Measurements from ENCODE around the gene GPR137B. TPM values are rescaled to one million over a fixed set of nuclear protein-coding genes. Genes with fewer than 3 reads are reported as not detected.
"Not testable (repeated sequence)": the region's sequence is repeated elsewhere in the genome, so short reads cannot be mapped to it uniquely, and the experiment has no call there.

GPR137B gene
- total and polyA plus RNA-seq, 11 donors: 14.9 to 49.8 (median 43.7) TPM

DNA sequence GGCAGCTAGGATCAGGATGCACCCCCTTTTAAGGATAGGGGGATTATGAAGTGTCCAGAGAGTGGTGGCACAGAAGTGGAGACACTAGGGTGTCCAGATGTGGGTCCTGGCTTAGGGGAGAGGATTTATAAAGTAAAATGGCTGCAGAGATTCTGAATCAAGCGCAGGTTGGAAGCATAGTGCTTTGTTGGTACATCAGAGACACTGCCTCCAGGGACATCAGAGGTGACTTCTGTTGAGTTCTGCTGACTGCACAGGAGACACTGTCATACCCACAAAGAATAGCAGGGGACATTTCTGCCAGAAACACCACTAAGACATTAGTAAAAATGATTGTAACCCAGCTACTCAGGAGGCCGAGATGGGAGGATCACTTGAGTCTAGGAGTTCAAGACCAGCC lies 16.4 kb downstream of the GPR137B start:
- Histone ChIP-seq H3K27ac (no peak overlapping the region), H3K27me3 (no peaks in the 10 kb centered on the region), H3K4me3 (no peak overlapping the region), H3K36me3 (no peaks in the 10 kb centered on the region), H3K4me1 (peaks cover 0 to 40% (median under 1%) of the 10 kb centered on the region in 12 donors), H3K9me3 (peaks cover 0 to 22% (median 7%) of the 10 kb centered on the region in 12 donors)
- DNase-seq (no peak), ATAC-seq (no peak)
- intact Hi-C loops (cut with DNase I): no loop called here
- TF ChIP-seq POLR2A (IDR thresholded peaks at IDR 0.05): no peak
- TF ChIP-seq, protein P1, sequence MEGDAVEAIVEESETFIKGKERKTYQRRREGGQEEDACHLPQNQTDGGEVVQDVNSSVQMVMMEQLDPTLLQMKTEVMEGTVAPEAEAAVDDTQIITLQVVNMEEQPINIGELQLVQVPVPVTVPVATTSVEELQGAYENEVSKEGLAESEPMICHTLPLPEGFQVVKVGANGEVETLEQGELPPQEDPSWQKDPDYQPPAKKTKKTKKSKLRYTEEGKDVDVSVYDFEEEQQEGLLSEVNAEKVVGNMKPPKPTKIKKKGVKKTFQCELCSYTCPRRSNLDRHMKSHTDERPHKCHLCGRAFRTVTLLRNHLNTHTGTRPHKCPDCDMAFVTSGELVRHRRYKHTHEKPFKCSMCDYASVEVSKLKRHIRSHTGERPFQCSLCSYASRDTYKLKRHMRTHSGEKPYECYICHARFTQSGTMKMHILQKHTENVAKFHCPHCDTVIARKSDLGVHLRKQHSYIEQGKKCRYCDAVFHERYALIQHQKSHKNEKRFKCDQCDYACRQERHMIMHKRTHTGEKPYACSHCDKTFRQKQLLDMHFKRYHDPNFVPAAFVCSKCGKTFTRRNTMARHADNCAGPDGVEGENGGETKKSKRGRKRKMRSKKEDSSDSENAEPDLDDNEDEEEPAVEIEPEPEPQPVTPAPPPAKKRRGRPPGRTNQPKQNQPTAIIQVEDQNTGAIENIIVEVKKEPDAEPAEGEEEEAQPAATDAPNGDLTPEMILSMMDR (IDR thresholded peaks at IDR 0.05): no peak
- WGBS, 4 donors: 92 to 99% (median 96%) methylated on average over 2 of the region's 2 CpGs

DNA sequence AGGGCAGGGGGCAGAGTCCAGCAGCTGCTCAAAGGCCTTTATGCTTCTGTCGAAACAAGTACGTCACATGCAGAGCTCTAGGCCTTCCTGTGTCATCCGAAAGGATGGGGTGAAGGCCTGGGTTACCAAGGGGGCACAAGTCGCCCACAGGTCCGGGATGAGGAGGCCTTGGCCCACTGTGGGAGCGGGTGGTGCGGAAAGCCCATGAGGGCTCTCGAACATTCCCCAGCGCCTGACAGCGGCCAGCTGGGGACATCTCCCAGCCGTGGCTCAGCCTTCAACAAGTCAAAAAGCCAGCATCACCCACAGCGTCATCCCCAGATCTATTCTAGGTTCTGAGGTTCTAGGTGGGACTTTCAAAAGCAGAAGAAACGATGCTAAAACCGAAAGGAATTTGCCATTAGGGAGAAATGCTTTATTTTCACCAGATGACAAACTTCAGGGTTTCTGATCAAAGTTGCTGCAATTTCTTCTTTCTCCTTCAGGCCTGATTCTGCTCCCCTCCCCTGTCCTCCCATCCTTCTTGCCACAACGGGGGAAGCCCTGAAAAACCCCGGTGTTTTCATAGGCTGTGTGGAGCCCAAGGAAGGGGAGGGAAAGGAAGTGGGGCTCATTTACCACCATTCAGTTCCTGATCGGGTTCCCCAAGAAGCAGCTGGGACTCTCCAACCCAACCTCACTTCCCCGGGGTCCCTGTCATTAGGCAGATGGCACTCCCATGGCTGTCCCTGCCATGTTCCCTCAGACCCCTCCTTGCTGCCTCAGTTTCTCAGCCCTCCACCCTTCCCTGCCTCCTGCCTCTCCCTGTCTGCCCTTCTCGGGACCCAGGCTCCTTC lies 17.6 kb downstream of the GPR137B start:
- intact Hi-C loops (cut with DNase I): no loop called here
- Histone ChIP-seq H3K27me3 (no peaks in the 10 kb centered on the region), H3K4me1 (peaks cover 0 to 48% (median 3%) of the 10 kb centered on the region in 12 donors), H3K9me3 (peaks cover 0 to 22% (median 7%) of the 10 kb centered on the region in 12 donors), H3K36me3 (no peaks in the 10 kb centered on the region), H3K27ac (peak overlapping the region in 1 of 12 donors; percentile 58), H3K4me3 (no peak overlapping the region)
- DNase-seq (no peak), ATAC-seq (no peak)
- TF ChIP-seq POLR2A (IDR thresholded peaks at IDR 0.05): no peak
- TF ChIP-seq, protein P1 (IDR thresholded peaks at IDR 0.05): no peak
- WGBS, 4 donors: 81 to 89% (median 87%) methylated on average over 19 of the region's 19 CpGs

DNA sequence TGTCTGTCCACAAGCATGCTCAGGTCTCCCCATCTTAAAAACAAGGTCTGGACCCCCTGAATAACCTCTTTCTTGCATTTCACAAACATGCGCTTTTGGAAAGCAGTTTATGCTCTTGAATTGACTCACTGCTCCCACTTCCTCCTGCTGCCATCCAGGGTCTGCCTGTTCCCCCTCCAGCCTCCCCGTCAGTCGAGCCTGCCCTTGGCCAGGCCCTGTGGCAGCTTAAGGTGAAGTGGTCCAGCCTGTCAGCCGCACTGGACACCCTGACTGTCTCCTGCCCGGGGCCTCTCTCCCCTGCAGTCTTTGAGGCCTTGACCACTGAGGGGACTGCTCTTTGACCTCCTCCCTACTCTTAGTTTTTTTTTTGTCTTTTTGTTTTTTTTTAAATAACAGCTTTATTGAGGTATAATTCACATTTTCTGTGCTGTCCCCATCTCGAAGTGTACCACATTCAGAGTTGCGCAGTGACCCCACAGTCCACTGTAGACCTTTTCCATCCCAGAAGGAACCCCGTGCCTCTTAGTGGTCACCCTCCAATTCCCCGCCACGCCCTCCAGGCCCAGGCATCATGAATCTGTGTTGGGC lies 18.3 kb downstream of the GPR137B start:
- intact Hi-C loops (cut with DNase I): no loop called here
- no peaks in the 10 kb centered on the region for H3K27me3 ChIP-seq
- no peaks in the 10 kb centered on the region for H3K36me3 ChIP-seq
- peaks cover 0 to 22% (median 7%) of the 10 kb centered on the region in 12 donors for H3K9me3 ChIP-seq
- TF ChIP-seq, protein P1 (IDR thresholded peaks at IDR 0.05): no peak
- TF ChIP-seq POLR2A (IDR thresholded peaks at IDR 0.05): no peak
- ATAC-seq: no peak
- peaks cover 0 to 45% (median 3%) of the 10 kb centered on the region in 12 donors for H3K4me1 ChIP-seq
- DNase-seq: no peak
- WGBS, 4 donors: 93 to 95% (median 95%) methylated on average over 10 of the region's 10 CpGs
- no peak overlapping the region for H3K4me3 ChIP-seq
- peak overlapping the region in 1 of 12 donors; percentile 58 for H3K27ac ChIP-seq

DNA sequence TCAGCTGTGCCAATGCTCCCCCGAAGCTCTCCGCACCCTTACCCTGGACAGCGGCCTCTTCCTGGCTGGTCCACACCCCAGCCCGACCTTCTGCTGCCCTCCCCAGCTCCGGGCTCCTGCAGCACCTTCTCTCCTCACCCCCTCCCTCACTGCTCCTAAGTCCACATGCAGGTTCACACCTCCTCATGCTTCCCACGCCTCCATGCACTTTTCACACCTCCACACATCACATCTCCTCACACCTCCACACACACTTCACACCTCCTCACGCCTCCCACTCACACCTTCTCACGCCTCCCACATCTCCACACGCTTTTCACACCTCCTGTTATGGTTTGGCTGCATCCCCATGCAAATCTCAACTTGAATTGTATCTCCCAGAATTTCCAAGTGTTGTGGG lies 18.9 kb downstream of the GPR137B start:
- no peak for DNase-seq
- peaks cover 0 to 22% (median 7%) of the 10 kb centered on the region in 12 donors for H3K9me3 ChIP-seq
- intact Hi-C loops (cut with DNase I): no loop called here
- WGBS, 4 donors: 83 to 93% (median 87%) methylated on average over 9 of the region's 9 CpGs
- H3K4me3 ChIP-seq: no peak overlapping the region
- TF ChIP-seq, protein P1 (IDR thresholded peaks at IDR 0.05): no peak
- TF ChIP-seq POLR2A (IDR thresholded peaks at IDR 0.05): no peak
- no peak overlapping the region for H3K27ac ChIP-seq
- H3K36me3 ChIP-seq: no peaks in the 10 kb centered on the region
- H3K27me3 ChIP-seq: no peaks in the 10 kb centered on the region
- ATAC-seq: no peak
- peaks cover 0 to 39% (median 3%) of the 10 kb centered on the region in 12 donors for H3K4me1 ChIP-seq

DNA sequence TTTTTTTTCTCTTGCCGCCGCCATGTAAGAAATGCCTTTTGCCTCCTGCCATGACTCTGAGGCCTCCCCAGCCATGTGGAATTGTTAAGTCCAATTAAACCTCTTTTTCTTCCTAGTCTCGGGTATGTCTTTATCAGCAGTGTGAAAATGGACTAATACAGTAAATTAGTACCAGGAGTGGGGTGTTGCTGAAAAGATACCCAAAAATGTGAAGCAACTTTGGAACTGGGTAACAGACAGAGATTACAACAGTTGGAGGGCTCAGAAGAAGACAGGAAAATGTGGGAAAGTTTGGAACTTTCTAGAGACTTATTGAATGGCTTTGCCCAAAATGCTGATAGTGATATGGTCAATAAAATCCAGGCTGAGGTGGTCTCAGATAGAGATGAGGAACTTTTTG lies 19.4 kb downstream of the GPR137B start:
- peaks cover 0 to 22% (median 7%) of the 10 kb centered on the region in 12 donors for H3K9me3 ChIP-seq
- ATAC-seq; DNase-seq; H3K4me3 ChIP-seq; H3K27me3 ChIP-seq; H3K36me3 ChIP-seq; H3K27ac ChIP-seq; intact Hi-C loops (cut with DNase I): not testable (repeated sequence)
- 91 to 95% (median 94%) methylated on average over 3 of the region's 3 CpGs for WGBS, 4 donors
- peaks cover 0 to 34% (median 3%) of the 10 kb centered on the region in 12 donors for H3K4me1 ChIP-seq

Data from heart left ventricle (tissue), 16 donors.